ENCODE data around the gene TNIK. TPM values are rescaled to one million over a fixed set of nuclear protein-coding genes. Genes with fewer than 3 reads are reported as not detected.

The TNIK gene
- total and polyA plus RNA-seq, 2 donors from 2014 or later = 3.6 to 48.9 TPM

GRCh38 chr3:171436380-171436779 is 23.8 kb downstream of the TNIK start:
- no peak for FAIRE-seq
- Histone ChIP-seq H3K4me1 (ENCODE audit: control insufficient read depth in 2 of 3, insufficient read depth in 2 of 3, low read depth in 1 of 3, low read length in 3 of 3) (no peaks in the 10 kb centered on the region), H3K36me3 (ENCODE audit: control insufficient read depth in 2 of 3, insufficient read depth in 3 of 3, low read length in 3 of 3) (no peaks in the 10 kb centered on the region), H3K4me3 (ENCODE audit: low read length in 3 of 3) (no peak overlapping the region), H3K9me3 (ENCODE audit: control insufficient read depth in 2 of 3, insufficient read depth in 1 of 3, low read length in 3 of 3) (no peaks in the 10 kb centered on the region), H3K27me3 (ENCODE audit: control insufficient read depth, insufficient read depth, low read length) (no peaks in the 10 kb centered on the region), H3K27ac (ENCODE audit: low read depth in 2 of 2, low read length in 2 of 2) (no peak overlapping the region), H3K9ac (ENCODE audit: low read length in 3 of 3) (no peak overlapping the region)
- intact Hi-C loops (cut with DNase I) = no loop called here
- no peak for TF ChIP-seq CTCF (IDR thresholded peaks at IDR 0.05; ENCODE audit: borderline replicate concordance, extremely low read depth, insufficient read depth)
- DNase-seq = no peak

DNA sequence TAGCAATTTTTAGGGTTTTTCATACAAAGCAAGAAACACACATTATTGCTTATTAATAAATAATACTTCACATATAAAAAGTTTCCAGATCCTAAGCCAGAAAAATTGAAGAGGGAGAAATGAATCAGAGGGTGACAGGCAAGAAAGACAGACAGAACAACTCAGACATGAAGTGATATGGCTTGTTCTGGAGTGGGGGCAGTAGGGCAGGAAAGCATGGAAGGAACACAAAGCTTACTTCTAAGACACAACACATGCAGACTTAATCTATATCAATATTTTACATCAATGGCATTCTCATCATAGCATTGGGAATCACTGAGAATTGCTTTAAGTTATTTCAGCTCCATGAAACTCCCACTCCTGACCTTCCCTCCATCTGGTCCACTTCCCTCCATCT is 24.4 kb downstream of the TNIK start:
- intact Hi-C loops (cut with DNase I) = no loop called here
- Histone ChIP-seq H3K36me3 (ENCODE audit: control insufficient read depth in 2 of 3, insufficient read depth in 3 of 3, low read length in 3 of 3) (no peaks in the 10 kb centered on the region), H3K9me3 (ENCODE audit: control insufficient read depth in 2 of 3, insufficient read depth in 1 of 3, low read length in 3 of 3) (no peaks in the 10 kb centered on the region), H3K4me1 (ENCODE audit: control insufficient read depth in 2 of 3, insufficient read depth in 2 of 3, low read depth in 1 of 3, low read length in 3 of 3) (no peaks in the 10 kb centered on the region), H3K4me3 (ENCODE audit: low read length in 3 of 3) (no peak overlapping the region), H3K9ac (ENCODE audit: low read length in 3 of 3) (no peak overlapping the region), H3K27me3 (ENCODE audit: control insufficient read depth, insufficient read depth, low read length) (no peaks in the 10 kb centered on the region), H3K27ac (ENCODE audit: low read depth in 2 of 2, low read length in 2 of 2) (no peak overlapping the region)
- FAIRE-seq (no peak), DNase-seq (no peak)
- no peak for TF ChIP-seq CTCF (IDR thresholded peaks at IDR 0.05; ENCODE audit: borderline replicate concordance, extremely low read depth, insufficient read depth)

- H3K9ac ChIP-seq (ENCODE audit: low read length in 3 of 3) = no peak overlapping the region
- intact Hi-C loops (cut with DNase I) = no loop called here
- H3K9me3 ChIP-seq (ENCODE audit: control insufficient read depth in 2 of 3, insufficient read depth in 1 of 3, low read length in 3 of 3) = no peaks in the 10 kb centered on the region
- H3K27me3 ChIP-seq (ENCODE audit: control insufficient read depth, insufficient read depth, low read length) = no peaks in the 10 kb centered on the region
- H3K36me3 ChIP-seq (ENCODE audit: control insufficient read depth in 2 of 3, insufficient read depth in 3 of 3, low read length in 3 of 3) = no peaks in the 10 kb centered on the region
- FAIRE-seq (no peak), DNase-seq (no peak)
- no peak overlapping the region for H3K4me3 ChIP-seq (ENCODE audit: low read length in 3 of 3)
- TF ChIP-seq CTCF (IDR thresholded peaks at IDR 0.05; ENCODE audit: borderline replicate concordance, extremely low read depth, insufficient read depth) = no peak
- H3K4me1 ChIP-seq (ENCODE audit: control insufficient read depth in 2 of 3, insufficient read depth in 2 of 3, low read depth in 1 of 3, low read length in 3 of 3) = no peaks in the 10 kb centered on the region
- no peak overlapping the region for H3K27ac ChIP-seq (ENCODE audit: low read depth in 2 of 2, low read length in 2 of 2)
These were observed 25.1 kb downstream of the TNIK start for GRCh38 chr3:171435143-171435542.

DNA sequence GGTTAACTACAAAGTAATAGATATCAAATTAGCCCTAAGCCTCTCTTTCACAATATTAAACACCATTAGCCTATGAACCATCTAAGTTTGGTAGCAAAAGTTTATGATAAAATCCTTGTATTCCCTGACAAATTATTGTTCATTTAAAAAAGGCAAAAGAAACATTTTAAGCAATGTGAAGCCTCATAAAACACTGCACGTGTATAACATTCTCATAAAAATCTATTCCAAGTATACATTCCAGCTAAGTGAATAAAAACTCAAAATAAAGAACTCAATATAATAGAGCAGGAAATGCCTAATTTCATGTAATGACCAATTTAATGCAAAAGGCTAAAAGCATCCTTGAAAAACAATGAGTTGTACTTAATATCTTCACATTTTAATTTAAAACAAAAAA is 27.7 kb downstream of the TNIK start:
- no peaks in the 10 kb centered on the region for H3K4me1 ChIP-seq (ENCODE audit: control insufficient read depth in 2 of 3, insufficient read depth in 2 of 3, low read depth in 1 of 3, low read length in 3 of 3)
- no peak for TF ChIP-seq CTCF (IDR thresholded peaks at IDR 0.05; ENCODE audit: borderline replicate concordance, extremely low read depth, insufficient read depth)
- FAIRE-seq (peak; percentile 67), DNase-seq (no peak)
- no peaks in the 10 kb centered on the region for H3K9me3 ChIP-seq (ENCODE audit: control insufficient read depth in 2 of 3, insufficient read depth in 1 of 3, low read length in 3 of 3)
- H3K36me3 ChIP-seq (ENCODE audit: control insufficient read depth in 2 of 3, insufficient read depth in 3 of 3, low read length in 3 of 3) = no peaks in the 10 kb centered on the region
- H3K4me3 ChIP-seq (ENCODE audit: low read length in 3 of 3) = no peak overlapping the region
- no peak overlapping the region for H3K9ac ChIP-seq (ENCODE audit: low read length in 3 of 3)
- H3K27me3 ChIP-seq (ENCODE audit: control insufficient read depth, insufficient read depth, low read length) = no peaks in the 10 kb centered on the region
- H3K27ac ChIP-seq (ENCODE audit: low read depth in 2 of 2, low read length in 2 of 2) = no peak overlapping the region
- intact Hi-C loops (cut with DNase I) = no loop called here

Data from kidney (tissue), 14 donors.